H1 (cell line): ENCODE data around the gene GFRA4. TPM values are rescaled to one million over a fixed set of nuclear protein-coding genes. Genes with fewer than 3 reads are reported as not detected.

Experiments used
- CTCF ChIA-PET: fragments of 300-600 bp; sonication (Branson Sonifier 250); formaldehyde crosslinking; loops from one replicate; lab custom pipeline; 2021; ENCODE audit not compliant: partially characterized antibody; lab: Charles Lee
- POLR2A ChIA-PET: fragments of 300-600 bp; sonication (Branson Sonifier 250); formaldehyde crosslinking; loops from one replicate; lab custom pipeline; 2021; ENCODE audit warnings: inconsistent platforms; ENCODE audit not compliant: partially characterized antibody; lab: Charles Lee
- DNase-seq, 2 experiments: peaks; one replicate each; pipeline versions ENCODE4 v3.0.0 to v3.0.0-alpha.2; 2010 to 2022; ENCODE audit warnings: low spot score in 2 of 2, low read depth in 1 of 2, mixed read lengths in 1 of 2
- FAIRE-seq: peaks from 2 replicates; lab custom pipeline; 2011; peaks lifted over from hg19 to GRCh38; lab: Jason Lieb, UNC
- H2AFZ ChIP-seq: 2 replicates; pipeline ENCODE4 v1.8.1; 2012; ENCODE audit warnings: low read length, inconsistent platforms
- H2AK5ac ChIP-seq: 2 replicates; pipeline ENCODE4 v1.6.1; 2013; ENCODE audit warnings: low read depth, low read length
- H2BK120ac ChIP-seq: replicated peaks from 2 replicates; pipeline ENCODE3; 2013; ENCODE audit warnings: low read depth, low read length, inconsistent platforms
- H2BK12ac ChIP-seq: 2 replicates; pipeline ENCODE4 v1.6.1; 2013; ENCODE audit warnings: low read depth, low read length
- H2BK15ac ChIP-seq: 2 replicates; pipeline ENCODE4 v1.6.1; 2013; ENCODE audit warnings: low read length
- H2BK20ac ChIP-seq: 2 replicates; pipeline ENCODE4 v1.6.1; 2013; ENCODE audit warnings: low read length
- H2BK5ac ChIP-seq: 2 replicates; pipeline ENCODE4 v1.6.1; 2013; ENCODE audit warnings: low read depth, low read length
- H3K14ac ChIP-seq: 2 replicates; pipeline ENCODE4 v1.6.1; 2013; ENCODE audit warnings: inconsistent platforms; ENCODE audit not compliant: insufficient read length
- H3K18ac ChIP-seq: 2 replicates; pipeline ENCODE4 v1.6.1; 2013; ENCODE audit warnings: low read length; ENCODE audit errors: extremely low read depth
- H3K23ac ChIP-seq: 2 replicates; pipeline ENCODE4 v1.6.1; 2013; ENCODE audit warnings: inconsistent platforms; ENCODE audit not compliant: insufficient read length
- H3K23me2 ChIP-seq: 2 replicates; pipeline ENCODE4 v1.6.1; 2013; ENCODE audit warnings: low read depth, low read length
- H3K27ac ChIP-seq: 2 replicates; pipeline ENCODE4 v1.6.1; 2011; ENCODE audit warnings: low read depth, low read length, inconsistent platforms
- H3K27me3 ChIP-seq, 4 experiments: replicated peaks in 1 of 4; 1 replicate in 1 of 4; 2 replicates in 3 of 4; pipeline versions ENCODE4 v1.6.1 to v1.8.1; 2011 to 2013; ENCODE audit warnings: low read length in 3 of 4, mild to moderate bottlenecking in 3 of 4, inconsistent platforms in 2 of 4, mixed read lengths in 2 of 4, moderate library complexity in 1 of 4; ENCODE audit not compliant: control insufficient read depth in 3 of 4, insufficient read depth in 3 of 4; ENCODE audit errors: extremely low read depth in 1 of 4
- H3K36me3 ChIP-seq, 4 experiments: 2 replicates each; pipeline versions ENCODE4 v1.6.1 to v1.8.1; 2011 to 2013; ENCODE audit warnings: mild to moderate bottlenecking in 4 of 4, low read length in 3 of 4, moderate library complexity in 2 of 4, control low read depth in 1 of 4, inconsistent platforms in 1 of 4; ENCODE audit not compliant: insufficient read depth in 4 of 4, control insufficient read depth in 2 of 4
- H3K4ac ChIP-seq: replicated peaks from 2 replicates; pipeline ENCODE3; 2013; ENCODE audit warnings: low read length, low read depth, mixed read lengths, inconsistent platforms; ENCODE audit not compliant: insufficient read length
- H3K4me1 ChIP-seq, 4 experiments: replicated peaks in 1 of 4; 1 replicate in 1 of 4; 2 replicates in 3 of 4; pipeline versions ENCODE4 v1.6.1 to v1.8.1; 2011 to 2013; ENCODE audit warnings: low read length in 3 of 4, inconsistent platforms in 2 of 4, mixed read lengths in 1 of 4; ENCODE audit not compliant: insufficient read depth in 4 of 4, control insufficient read depth in 3 of 4
- H3K4me2 ChIP-seq, 2 experiments: 2 replicates each; pipeline versions ENCODE4 v1.6.1 to v1.8.1; 2011 to 2013; ENCODE audit warnings: low read depth in 2 of 2, low read length in 2 of 2, control low read depth in 1 of 2, inconsistent platforms in 1 of 2, mild to moderate bottlenecking in 1 of 2; ENCODE audit not compliant: insufficient read depth in 1 of 2
- H3K4me3 ChIP-seq, 4 experiments: fragments of 200-600, 300-600 bp in 1 of 4; sonication (generic), shearing (Covaris generic), sonication (Bioruptor Twin) in 1 of 4; 2 replicates each; pipeline versions ENCODE4 v1.5.1 to v1.8.1; 2011 to 2016; ENCODE audit warnings: low read length in 4 of 4, low read depth in 3 of 4, control low read depth in 2 of 4, inconsistent platforms in 2 of 4, mild to moderate bottlenecking in 2 of 4, mixed read lengths in 1 of 4, moderate library complexity in 1 of 4; ENCODE audit not compliant: insufficient read depth in 2 of 4; ENCODE audit errors: extremely low read depth in 1 of 4
- H3K56ac ChIP-seq: replicated peaks from 2 replicates; pipeline ENCODE3; 2013; ENCODE audit warnings: low read depth, mild to moderate bottlenecking, mixed read lengths, low read length, inconsistent platforms; ENCODE audit not compliant: insufficient read length
- H3K79me1 ChIP-seq: 2 replicates; pipeline ENCODE4 v1.6.1; 2013; ENCODE audit warnings: low read depth, low read length, control low read depth
- H3K79me2 ChIP-seq, 2 experiments: 2 replicates each; pipeline versions ENCODE4 v1.6.1 to v1.8.1; 2012 to 2013; ENCODE audit warnings: low read length in 2 of 2, mild to moderate bottlenecking in 2 of 2, inconsistent platforms in 1 of 2; ENCODE audit not compliant: insufficient read depth in 2 of 2, control insufficient read depth in 1 of 2
- H3K9ac ChIP-seq, 4 experiments: replicated peaks in 1 of 4; 1 replicate in 1 of 4; 2 replicates in 3 of 4; pipeline versions ENCODE4 v1.6.1 to v1.8.1; 2011 to 2013; ENCODE audit warnings: low read depth in 3 of 4, low read length in 3 of 4, control low read depth in 2 of 4, mild to moderate bottlenecking in 2 of 4, moderate library complexity in 2 of 4, inconsistent platforms in 1 of 4; ENCODE audit errors: extremely low read depth in 1 of 4
- H3K9me3 ChIP-seq, 2 experiments: 2 replicates each; pipeline versions ENCODE4 v1.6.1 to v1.8.1; 2012 to 2013; ENCODE audit warnings: mild to moderate bottlenecking in 2 of 2, moderate library complexity in 2 of 2, control low read depth in 1 of 2, inconsistent platforms in 1 of 2, low read depth in 1 of 2, low read length in 1 of 2, mixed read lengths in 1 of 2; ENCODE audit not compliant: insufficient read depth in 2 of 2
- H4K20me1 ChIP-seq, 2 experiments: replicated peaks in 1 of 2; 2 replicates each; pipeline versions ENCODE3 to v1.8.1; 2011 to 2013; ENCODE audit warnings: inconsistent platforms in 2 of 2, low read length in 2 of 2, mild to moderate bottlenecking in 1 of 2; ENCODE audit not compliant: insufficient read depth in 2 of 2, control insufficient read depth in 1 of 2
- H4K5ac ChIP-seq: 2 replicates; pipeline ENCODE4 v1.6.1; 2013; ENCODE audit warnings: low read length, low read depth, mixed read lengths, inconsistent platforms; ENCODE audit not compliant: insufficient read length
- H4K8ac ChIP-seq: 2 replicates; pipeline ENCODE4 v1.8.0; 2013; ENCODE audit warnings: mild to moderate bottlenecking, moderate library complexity, low read length, inconsistent platforms; ENCODE audit not compliant: insufficient read depth; ENCODE audit errors: extremely low read depth
- H4K91ac ChIP-seq: replicated peaks from 2 replicates; pipeline ENCODE3; 2013; ENCODE audit warnings: low read length, mixed read lengths, inconsistent platforms; ENCODE audit not compliant: insufficient read length
- ASH2L ChIP-seq: fragments of 200-600, 300-600 bp; sonication (generic); IDR thresholded peaks from one replicate; pipeline ENCODE4 v1.7.1; 2017; ENCODE audit warnings: low read length
- ATF3 ChIP-seq: IDR thresholded peaks from 2 replicates; pipeline ENCODE4 v1.6.1; 2011; ENCODE audit warnings: low read depth, mild to moderate bottlenecking, low read length; ENCODE audit not compliant: insufficient read depth
- GABPA ChIP-seq: IDR thresholded peaks from 2 replicates; pipeline ENCODE4 v1.6.1; 2011; ENCODE audit warnings: mild to moderate bottlenecking, low read length, moderate library complexity, borderline replicate concordance; ENCODE audit not compliant: insufficient read depth
- KDM4A ChIP-seq: IDR thresholded peaks from one replicate; pipeline ENCODE4 v1.7.1; 2012; ENCODE audit warnings: low read depth, mild to moderate bottlenecking, moderate library complexity, low read length, inconsistent platforms; ENCODE audit not compliant: severe bottlenecking
- MAX ChIP-seq: IDR thresholded peaks from 2 replicates; pipeline ENCODE4 v1.6.1; 2012; ENCODE audit warnings: inconsistent platforms
- RXRA ChIP-seq: IDR thresholded peaks from 2 replicates; pipeline ENCODE4 v1.6.1; 2011; ENCODE audit warnings: low read depth, mild to moderate bottlenecking, low read length, moderate library complexity; ENCODE audit not compliant: insufficient read depth
- SP4 ChIP-seq: IDR thresholded peaks from 2 replicates; pipeline ENCODE4 v1.6.1; 2012; ENCODE audit warnings: low read length, inconsistent platforms
- SUZ12 ChIP-seq: fragments of 200-600 bp; sonication (generic); IDR thresholded peaks from 2 replicates; pipeline ENCODE4 v1.6.1; 2012; ENCODE audit warnings: mild to moderate bottlenecking, inconsistent platforms, low read length, moderate library complexity, mixed read lengths
- TEAD4 ChIP-seq: IDR thresholded peaks from 2 replicates; pipeline ENCODE4 v1.6.1; 2012; ENCODE audit warnings: low read depth, low read length, inconsistent platforms, mixed read lengths
- WGBS, 2 experiments: shearing (Covaris generic) in 1 of 2; methylation state at CpG; one replicate each; pipeline versions ENCODE4 v1.1.6 to v1.1.7; 2013 to 2015; ENCODE audit warnings: low lambda C conversion rate in 2 of 2, mixed read lengths in 2 of 2, inconsistent platforms in 1 of 2, low coverage in 1 of 2, missing lambda C conversion rate in 1 of 2; ENCODE audit not compliant: insufficient replicate concordance in 2 of 2, insufficient coverage in 1 of 2, insufficient read length in 1 of 2; ENCODE audit errors: extremely low coverage in 1 of 2, missing lambda C conversion rate in 1 of 2; 5-methylcytosine and 5-hydroxymethylcytosine counted together
- polyA plus RNA-seq, 7 experiments: library from polyadenylated mRNA; depleted of rRNA in 3 of 7; stranded (reverse) in 5 of 7; unstranded in 2 of 7; fragments of >200 nt in 5 of 7; fragments of 200-250 nt in 2 of 7; gene quantifications; 1 replicate in 5 of 7; 2 replicates in 1 of 7; 4 replicates in 1 of 7; pipeline versions ENCODE4 v1.2.1 to v1.2.3, GENCODE V29; 2011 to 2013; ENCODE audit warnings: missing spikeins in 2 of 7, mixed read lengths in 2 of 7
- total RNA-seq: library from RNA; stranded (reverse); fragmentation: NEBNext Ultra II Directional; extraction: Animal tissue kit (Norgen Biotek cat#: 25700); gene quantifications from 2 replicates; pipeline ENCODE4 v1.2.1, GENCODE V29; 2021

GFRA4 gene
- total and polyA plus RNA-seq, 2 of the 8 experiments (the other 6 are each of a cell fraction or from before 2014, with no cell fraction given) = 0.05 TPM; not detected in 1

- no peak for FAIRE-seq
- H3K56ac ChIP-seq = no peak within 1 kb of the TSS
- peaks cover 0 to 13% (median 9%) of the 10 kb centered on the region in 4 experiments; a peak in 6 of 7 replicates for H3K27me3 ChIP-seq
- H4K20me1 ChIP-seq = no peaks in the 10 kb centered on the region
- no peaks in the 10 kb centered on the region for H3K9me3 ChIP-seq
- peak in 1 of 2 experiments; percentile 78 for DNase-seq
- no peaks in the 10 kb centered on the region for H3K79me1 ChIP-seq
- peaks cover 5 to 29% (median 16%) of the 10 kb centered on the region in 4 experiments for H3K4me1 ChIP-seq
- peak within 1 kb of the TSS; percentile 60 for H3K18ac ChIP-seq
- H2BK5ac ChIP-seq = peak within 1 kb of the TSS; percentile 52; the same call in 1 of the 2 replicates
- peak within 1 kb of the TSS; percentile 34 for H4K91ac ChIP-seq
- CTCF ChIA-PET = interaction anchor here (0.6 to 45.1 kb wide), 6 partner anchors 4 to 118 kb away, joined by 3 to 1432 read pairs (median 6); partner anchors contain the start of genes ADAM33 and SIGLEC1
- peak within 1 kb of the TSS; percentile 72; the same call in 1 of the 2 replicates for H2BK20ac ChIP-seq
- H3K4me2 ChIP-seq = peak within 1 kb of the TSS; percentile 71 to 76
- H3K23ac ChIP-seq = no peak within 1 kb of the TSS
- no peak within 1 kb of the TSS for H3K4ac ChIP-seq
- WGBS, 2 experiments = 9% methylated on average over 32 of the region's 65 CpGs; no CpG with 5 or more reads in 1 of the 2 experiments
- H2BK15ac ChIP-seq = peak within 1 kb of the TSS; percentile 75
- no peak for TF ChIP-seq GABPA
- TF ChIP-seq RXRA = no peak
- TF ChIP-seq SP4 = no peak
- peak; percentile 45 for TF ChIP-seq SUZ12
- no peak for TF ChIP-seq MAX
- TF ChIP-seq TEAD4 = no peak
- peak; percentile 74 for TF ChIP-seq ASH2L
- no peak for TF ChIP-seq ATF3
- peak; percentile 95 for TF ChIP-seq KDM4A
- H2BK120ac ChIP-seq = no peak within 1 kb of the TSS
- H4K8ac ChIP-seq = peak within 1 kb of the TSS; percentile 79
- H2AK5ac ChIP-seq = no peak within 1 kb of the TSS
- H3K23me2 ChIP-seq = peaks cover 11% of the 10 kb centered on the region
- no peaks in the 10 kb centered on the region for H3K36me3 ChIP-seq
- H3K9ac ChIP-seq = no peak within 1 kb of the TSS
- H2BK12ac ChIP-seq = peak within 1 kb of the TSS; percentile 63; the same call in 1 of the 2 replicates
- H2AFZ ChIP-seq = peak within 1 kb of the TSS; percentile 85
- no peaks in the 10 kb centered on the region for H3K79me2 ChIP-seq
- H3K27ac ChIP-seq = no peak within 1 kb of the TSS
- no peak within 1 kb of the TSS for H3K14ac ChIP-seq
- H4K5ac ChIP-seq = no peak within 1 kb of the TSS
- POLR2A ChIA-PET = interaction anchor here (0.7 to 1.7 kb wide), 4 partner anchors 9 to 69 kb away, joined by 3 to 4 read pairs (median 3); no protein-coding TSS in a partner anchor
- H3K4me3 ChIP-seq = peak within 1 kb of the TSS; percentile 59 to 65 (median 64)
These were observed 19.0 kb upstream of the GFRA4 start, which contains the start of gene ADAM33 for GRCh38 chr20:3681931-3682781. TSS of gene ADAM33 (minus strand) at chr20:3682010. CDS start at chr20:3682004, 6 bp downstream.
